ENCODE measurements around the gene SOWAHA. TPM values are rescaled to one million over a fixed set of nuclear protein-coding genes. Genes with fewer than 3 reads are reported as not detected.

SOWAHA gene
- polyA plus RNA-seq, 3 donors: not detected

DNA sequence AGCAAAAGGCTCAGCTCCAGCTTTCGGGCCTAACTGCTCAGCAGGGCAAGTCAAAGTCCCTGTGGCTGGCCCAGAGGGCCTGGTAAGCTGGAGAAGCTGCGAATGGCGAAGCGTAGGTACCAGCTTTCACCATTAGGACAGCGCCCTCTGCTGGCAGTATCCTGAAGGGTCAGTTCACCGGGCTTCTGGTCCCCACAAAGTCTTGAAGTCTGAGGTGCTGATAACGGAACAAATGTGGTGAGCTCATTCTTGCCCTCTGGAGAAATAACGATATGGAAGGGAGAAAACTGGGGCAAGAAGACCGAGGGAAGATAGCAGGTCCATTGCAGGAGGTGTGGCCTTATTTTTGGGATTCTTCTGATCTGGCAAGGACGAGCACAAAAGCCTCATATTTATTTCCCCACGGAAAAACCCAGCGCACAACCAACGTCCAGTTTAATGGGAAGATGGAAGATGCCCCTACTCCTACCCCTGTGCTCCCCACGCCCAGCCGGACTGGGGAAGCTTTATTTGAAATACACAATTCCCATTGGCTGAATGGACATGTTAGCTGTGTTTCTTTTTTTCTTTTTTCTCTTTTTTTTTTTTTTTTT, 7.2 kb downstream of the SOWAHA start:
- no peaks in the 10 kb centered on the region for H3K79me2 ChIP-seq (ENCODE audit: insufficient read depth, low read length)
- H3K9me3 ChIP-seq (replicated peaks in 1 of 2; ENCODE audit: control insufficient read depth in 1 of 2, insufficient read depth in 1 of 2, low read length in 2 of 2): peaks cover 0 to 6% of the 10 kb centered on the region in 2 donors
- peak overlapping the region; percentile 57 for H3K4me2 ChIP-seq (replicated peaks; ENCODE audit: extremely low read depth, low read length, poor library complexity, severe bottlenecking)
- peaks cover 42 to 85% of the 10 kb centered on the region in 2 donors for H3K27me3 ChIP-seq (ENCODE audit: control insufficient read depth in 2 of 2, insufficient read depth in 2 of 2, low read length in 2 of 2)
- H3K9ac ChIP-seq (ENCODE audit: insufficient read depth, low read length, poor library complexity, severe bottlenecking): no peak overlapping the region
- peaks cover 0 to 17% of the 10 kb centered on the region in 2 donors for H3K36me3 ChIP-seq (replicated peaks in 1 of 2; ENCODE audit: control insufficient read depth in 1 of 2, insufficient read depth in 2 of 2, low read length in 2 of 2)
- DNase-seq: peak; percentile 81 to 90 (median 86)
- H3K36me3 Mint-ChIP-seq: peaks cover 13 to 15% of the 10 kb centered on the region in 2 donors
- 4% methylated on average over 7 of the region's 15 CpGs for WGBS (ENCODE audit: insufficient coverage)
- peak overlapping the region; percentile 6 to 90 for H3K4me3 Mint-ChIP-seq
- peaks cover 0 to 21% (median 9%) of the 10 kb centered on the region in 7 donors for H3K9me3 Mint-ChIP-seq
- H2AFZ ChIP-seq (ENCODE audit: insufficient read depth, low read depth, low read length, poor library complexity, severe bottlenecking): peak overlapping the region; percentile 37
- H3K27me3 Mint-ChIP-seq (ENCODE audit: low read depth in 3 of 3): peaks cover 70 to 76% (median 73%) of the 10 kb centered on the region in 3 donors
- H3K4me1 Mint-ChIP-seq: peaks cover 22% of the 10 kb centered on the region
- peak overlapping the region in 1 of 3 experiments; percentile 59 for H3K4me3 ChIP-seq (replicated peaks in 1 of 3; ENCODE audit: low read depth in 2 of 3, low read length in 3 of 3)
- TF ChIP-seq, protein P1, sequence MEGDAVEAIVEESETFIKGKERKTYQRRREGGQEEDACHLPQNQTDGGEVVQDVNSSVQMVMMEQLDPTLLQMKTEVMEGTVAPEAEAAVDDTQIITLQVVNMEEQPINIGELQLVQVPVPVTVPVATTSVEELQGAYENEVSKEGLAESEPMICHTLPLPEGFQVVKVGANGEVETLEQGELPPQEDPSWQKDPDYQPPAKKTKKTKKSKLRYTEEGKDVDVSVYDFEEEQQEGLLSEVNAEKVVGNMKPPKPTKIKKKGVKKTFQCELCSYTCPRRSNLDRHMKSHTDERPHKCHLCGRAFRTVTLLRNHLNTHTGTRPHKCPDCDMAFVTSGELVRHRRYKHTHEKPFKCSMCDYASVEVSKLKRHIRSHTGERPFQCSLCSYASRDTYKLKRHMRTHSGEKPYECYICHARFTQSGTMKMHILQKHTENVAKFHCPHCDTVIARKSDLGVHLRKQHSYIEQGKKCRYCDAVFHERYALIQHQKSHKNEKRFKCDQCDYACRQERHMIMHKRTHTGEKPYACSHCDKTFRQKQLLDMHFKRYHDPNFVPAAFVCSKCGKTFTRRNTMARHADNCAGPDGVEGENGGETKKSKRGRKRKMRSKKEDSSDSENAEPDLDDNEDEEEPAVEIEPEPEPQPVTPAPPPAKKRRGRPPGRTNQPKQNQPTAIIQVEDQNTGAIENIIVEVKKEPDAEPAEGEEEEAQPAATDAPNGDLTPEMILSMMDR (IDR thresholded peaks at IDR 0.05): peak; percentile 89
- H3K4me1 ChIP-seq (ENCODE audit: control insufficient read depth in 1 of 2, insufficient read depth in 2 of 2, low read length in 2 of 2): peaks cover 8 to 20% of the 10 kb centered on the region in 2 donors
- intact Hi-C loops (cut with micrococcal nuclease): loop anchor here (2.0 to 10.0 kb wide), 3 partner anchors 315 to 435 kb away; no protein-coding TSS in a partner anchor
- H3K27ac ChIP-seq (ENCODE audit: low read depth in 1 of 2, low read length in 2 of 2): no peak overlapping the region
- H4K20me1 ChIP-seq (ENCODE audit: insufficient read depth, low read length): peaks cover 40% of the 10 kb centered on the region
- H3K27ac Mint-ChIP-seq: no peak overlapping the region

DNA sequence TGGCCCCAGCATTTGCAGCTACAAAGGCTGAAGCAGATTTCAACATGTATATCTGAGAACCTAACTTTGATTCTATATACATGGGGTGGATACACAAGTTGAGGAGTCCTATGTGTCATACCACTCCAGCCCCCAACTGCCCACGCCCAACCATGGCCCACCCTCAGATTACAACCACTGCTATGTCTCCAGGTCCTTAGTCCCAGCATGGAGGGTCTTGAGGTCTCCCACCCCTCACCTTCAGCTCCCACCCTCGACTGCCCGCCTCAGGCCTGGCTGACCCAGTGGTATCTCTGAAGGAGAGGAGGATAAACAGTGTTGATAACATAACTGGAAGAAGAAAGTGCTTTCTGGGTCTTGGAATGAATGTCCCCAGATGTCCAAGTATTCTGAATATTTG, 8.2 kb downstream of the SOWAHA start:
- no peak for DNase-seq
- intact Hi-C loops (cut with micrococcal nuclease): loop anchor here (2.0 to 10.0 kb wide), 3 partner anchors 317 to 437 kb away; no protein-coding TSS in a partner anchor
- H3K9me3 ChIP-seq (replicated peaks in 1 of 2; ENCODE audit: control insufficient read depth in 1 of 2, insufficient read depth in 1 of 2, low read length in 2 of 2): peaks cover 0 to 10% of the 10 kb centered on the region in 2 donors
- Mint-ChIP-seq H3K36me3 (peaks cover 13 to 19% of the 10 kb centered on the region in 2 donors), H3K27me3 (ENCODE audit: low read depth in 3 of 3) (peaks cover 70 to 83% (median 76%) of the 10 kb centered on the region in 3 donors), H3K4me3 (no peak overlapping the region), H3K4me1 (peaks cover 28% of the 10 kb centered on the region), H3K9me3 (peaks cover 0 to 23% (median 10%) of the 10 kb centered on the region in 7 donors), H3K27ac (no peak overlapping the region)
- 100% methylated on average over 1 of the region's 3 CpGs for WGBS (ENCODE audit: insufficient coverage)
- H3K4me3 ChIP-seq (replicated peaks in 1 of 3; ENCODE audit: low read depth in 2 of 3, low read length in 3 of 3): no peak overlapping the region
- TF ChIP-seq, protein P1 (IDR thresholded peaks at IDR 0.05): no peak
- H3K27ac ChIP-seq (ENCODE audit: low read depth in 1 of 2, low read length in 2 of 2): no peak overlapping the region
- H3K36me3 ChIP-seq (replicated peaks in 1 of 2; ENCODE audit: control insufficient read depth in 1 of 2, insufficient read depth in 2 of 2, low read length in 2 of 2): peaks cover 0 to 18% of the 10 kb centered on the region in 2 donors
- no peak overlapping the region for H3K4me2 ChIP-seq (replicated peaks; ENCODE audit: extremely low read depth, low read length, poor library complexity, severe bottlenecking)
- peaks cover 44 to 82% of the 10 kb centered on the region in 2 donors for H3K27me3 ChIP-seq (ENCODE audit: control insufficient read depth in 2 of 2, insufficient read depth in 2 of 2, low read length in 2 of 2)
- H3K9ac ChIP-seq (ENCODE audit: insufficient read depth, low read length, poor library complexity, severe bottlenecking): no peak overlapping the region
- H4K20me1 ChIP-seq (ENCODE audit: insufficient read depth, low read length): peaks cover 51% of the 10 kb centered on the region
- peaks cover 12 to 30% of the 10 kb centered on the region in 2 donors for H3K4me1 ChIP-seq (ENCODE audit: control insufficient read depth in 1 of 2, insufficient read depth in 2 of 2, low read length in 2 of 2)
- no peaks in the 10 kb centered on the region for H3K79me2 ChIP-seq (ENCODE audit: insufficient read depth, low read length)
- H2AFZ ChIP-seq (ENCODE audit: insufficient read depth, low read depth, low read length, poor library complexity, severe bottlenecking): no peak overlapping the region

Data from CD14-positive monocyte (primary cell).